ENCODE results near the gene FOSL2.

DNA sequence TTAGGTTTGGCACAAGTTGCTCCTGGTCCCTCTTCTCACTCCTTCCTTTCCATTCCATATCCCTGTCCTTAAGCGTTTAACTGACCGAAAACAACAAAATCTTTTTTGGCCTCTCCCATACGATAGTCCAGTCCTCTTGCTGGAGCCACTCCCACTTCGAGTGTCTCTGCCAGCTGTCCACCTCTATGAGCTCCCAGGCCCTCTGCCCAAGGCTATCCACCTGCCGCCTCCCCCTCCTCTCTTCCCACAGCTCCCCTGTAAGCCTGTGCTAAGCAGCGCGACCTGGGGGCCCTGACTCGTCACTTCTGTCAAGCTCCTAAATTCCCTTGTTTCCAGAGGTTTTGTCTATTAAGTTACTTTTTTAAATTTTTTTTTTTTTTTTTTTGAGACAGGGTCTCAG, 47.0 kb upstream of the FOSL2 start:
- TF ChIP-seq, protein P1, sequence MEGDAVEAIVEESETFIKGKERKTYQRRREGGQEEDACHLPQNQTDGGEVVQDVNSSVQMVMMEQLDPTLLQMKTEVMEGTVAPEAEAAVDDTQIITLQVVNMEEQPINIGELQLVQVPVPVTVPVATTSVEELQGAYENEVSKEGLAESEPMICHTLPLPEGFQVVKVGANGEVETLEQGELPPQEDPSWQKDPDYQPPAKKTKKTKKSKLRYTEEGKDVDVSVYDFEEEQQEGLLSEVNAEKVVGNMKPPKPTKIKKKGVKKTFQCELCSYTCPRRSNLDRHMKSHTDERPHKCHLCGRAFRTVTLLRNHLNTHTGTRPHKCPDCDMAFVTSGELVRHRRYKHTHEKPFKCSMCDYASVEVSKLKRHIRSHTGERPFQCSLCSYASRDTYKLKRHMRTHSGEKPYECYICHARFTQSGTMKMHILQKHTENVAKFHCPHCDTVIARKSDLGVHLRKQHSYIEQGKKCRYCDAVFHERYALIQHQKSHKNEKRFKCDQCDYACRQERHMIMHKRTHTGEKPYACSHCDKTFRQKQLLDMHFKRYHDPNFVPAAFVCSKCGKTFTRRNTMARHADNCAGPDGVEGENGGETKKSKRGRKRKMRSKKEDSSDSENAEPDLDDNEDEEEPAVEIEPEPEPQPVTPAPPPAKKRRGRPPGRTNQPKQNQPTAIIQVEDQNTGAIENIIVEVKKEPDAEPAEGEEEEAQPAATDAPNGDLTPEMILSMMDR (IDR thresholded peaks at IDR 0.05), result no peak
- TF ChIP-seq POLR2AphosphoS5 (IDR thresholded peaks at IDR 0.05; ENCODE audit: low read depth, low read length) (no peak), SIN3A (IDR thresholded peaks at IDR 0.05; ENCODE audit: borderline replicate concordance, low read depth, low read length) (no peak)
- TF ChIP-seq, protein P2, sequence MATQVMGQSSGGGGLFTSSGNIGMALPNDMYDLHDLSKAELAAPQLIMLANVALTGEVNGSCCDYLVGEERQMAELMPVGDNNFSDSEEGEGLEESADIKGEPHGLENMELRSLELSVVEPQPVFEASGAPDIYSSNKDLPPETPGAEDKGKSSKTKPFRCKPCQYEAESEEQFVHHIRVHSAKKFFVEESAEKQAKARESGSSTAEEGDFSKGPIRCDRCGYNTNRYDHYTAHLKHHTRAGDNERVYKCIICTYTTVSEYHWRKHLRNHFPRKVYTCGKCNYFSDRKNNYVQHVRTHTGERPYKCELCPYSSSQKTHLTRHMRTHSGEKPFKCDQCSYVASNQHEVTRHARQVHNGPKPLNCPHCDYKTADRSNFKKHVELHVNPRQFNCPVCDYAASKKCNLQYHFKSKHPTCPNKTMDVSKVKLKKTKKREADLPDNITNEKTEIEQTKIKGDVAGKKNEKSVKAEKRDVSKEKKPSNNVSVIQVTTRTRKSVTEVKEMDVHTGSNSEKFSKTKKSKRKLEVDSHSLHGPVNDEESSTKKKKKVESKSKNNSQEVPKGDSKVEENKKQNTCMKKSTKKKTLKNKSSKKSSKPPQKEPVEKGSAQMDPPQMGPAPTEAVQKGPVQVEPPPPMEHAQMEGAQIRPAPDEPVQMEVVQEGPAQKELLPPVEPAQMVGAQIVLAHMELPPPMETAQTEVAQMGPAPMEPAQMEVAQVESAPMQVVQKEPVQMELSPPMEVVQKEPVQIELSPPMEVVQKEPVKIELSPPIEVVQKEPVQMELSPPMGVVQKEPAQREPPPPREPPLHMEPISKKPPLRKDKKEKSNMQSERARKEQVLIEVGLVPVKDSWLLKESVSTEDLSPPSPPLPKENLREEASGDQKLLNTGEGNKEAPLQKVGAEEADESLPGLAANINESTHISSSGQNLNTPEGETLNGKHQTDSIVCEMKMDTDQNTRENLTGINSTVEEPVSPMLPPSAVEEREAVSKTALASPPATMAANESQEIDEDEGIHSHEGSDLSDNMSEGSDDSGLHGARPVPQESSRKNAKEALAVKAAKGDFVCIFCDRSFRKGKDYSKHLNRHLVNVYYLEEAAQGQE (IDR thresholded peaks at IDR 0.05; ENCODE audit: low read depth, low read length), result no peak
